ENCODE results near the gene DBP.
"Not testable (repeated sequence)": the region's sequence is repeated elsewhere in the genome, so short reads cannot be mapped to it uniquely, and the experiment has no call there.

Gene DBP

GRCh38 chr19:48639483-48640375 is 2.5 kb upstream of the DBP start:
- DNase-seq: no peak

- DNase-seq: no peak
Measured at GRCh38 chr19:48638831-48639381, 1.7 kb upstream of the DBP start.

GRCh38 chr19:48637948-48638830 is 1.0 kb upstream of the DBP start:
- peak; percentile 79 for DNase-seq

GRCh38 chr19:48637449-48637947 is 319 bp upstream of the DBP start:
- DNase-seq: peak; percentile 98

- DNase-seq: peak; percentile 3
Measured at GRCh38 chr19:48635966-48636858, 967 bp downstream of the DBP start.

GRCh38 chr19:48635263-48635965 is 1.8 kb downstream of the DBP start:
- peak; percentile 10 for DNase-seq

GRCh38 chr19:48634424-48635262 is 2.5 kb downstream of the DBP start:
- DNase-seq: peak; percentile 89

GRCh38 chr19:48634036-48634342 is 3.2 kb downstream of the DBP start:
- no peak for DNase-seq

GRCh38 chr19:48633148-48634035 is 3.8 kb downstream of the DBP start:
- no peak for DNase-seq

- no peak for DNase-seq
Measured at GRCh38 chr19:48632692-48633147, 4.5 kb downstream of the DBP start.

- not testable (repeated sequence) for DNase-seq
Measured at GRCh38 chr19:48632286-48632685, 4.9 kb downstream of the DBP start.

GRCh38 chr19:48631225-48631624 is 6.0 kb downstream of the DBP start:
- DNase-seq: no peak

- no peak for DNase-seq
Measured at GRCh38 chr19:48630296-48631063, 6.7 kb downstream of the DBP start.

- DNase-seq: no peak
Measured at GRCh38 chr19:48629599-48630295, 7.4 kb downstream of the DBP start.

- DNase-seq: no peak
Measured at GRCh38 chr19:48629297-48629598, 7.9 kb downstream of the DBP start.

GRCh38 chr19:48628486-48629296 is 8.5 kb downstream of the DBP start:
- no peak for DNase-seq

- DNase-seq: no peak
Measured at GRCh38 chr19:48627865-48628314, 9.3 kb downstream of the DBP start.

Data from GF-D8 (cell line).